Measurements from ENCODE around the gene LMF1.

DNA sequence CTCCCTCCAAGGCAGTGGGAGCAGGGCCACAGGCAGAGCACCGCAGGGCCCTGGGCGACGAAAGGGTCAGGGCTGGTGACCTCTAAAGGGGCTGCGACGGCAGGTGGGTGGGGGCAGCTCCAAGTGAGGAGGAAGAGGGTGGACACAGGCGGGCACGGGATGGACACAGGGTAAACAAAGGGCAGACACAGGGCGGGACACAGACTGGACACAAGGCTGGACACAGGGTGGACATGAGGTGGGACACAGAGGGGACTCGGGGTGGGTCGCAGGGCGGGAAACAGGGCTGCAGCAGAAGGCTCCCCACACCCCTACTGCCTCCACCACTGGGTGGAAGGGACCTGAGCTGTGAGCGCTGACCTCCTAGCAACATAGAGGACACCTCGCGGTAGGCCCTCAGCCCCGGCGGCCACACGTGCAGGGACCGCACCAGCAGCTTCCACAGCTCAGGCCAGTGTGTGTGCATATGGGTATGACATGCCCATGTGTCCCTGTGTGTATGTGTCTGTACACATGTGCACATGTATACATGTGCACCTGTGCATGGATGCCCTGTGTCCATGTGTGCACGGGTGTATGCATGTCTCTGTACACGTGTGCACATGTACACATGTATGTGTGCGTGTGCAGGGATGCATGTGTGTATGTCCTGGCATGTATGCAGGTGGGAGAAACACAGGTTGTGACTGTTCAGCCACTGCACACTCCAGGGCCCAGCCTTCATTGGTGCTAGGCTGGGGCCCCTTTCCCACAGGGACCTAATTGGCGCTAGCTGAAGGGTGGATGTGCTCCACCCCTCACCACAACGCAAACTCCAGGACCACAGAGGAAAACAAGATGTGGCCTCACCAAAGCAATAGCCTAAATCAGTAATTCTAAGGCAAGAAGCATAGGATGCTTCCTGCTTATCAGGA is 7.6 kb downstream of the LMF1 start:
- TF ChIP-seq CTCF (conservative IDR thresholded peaks at IDR 0.05 in 1 of 2, IDR thresholded peaks at IDR 0.05 in 1 of 2; ENCODE audit: extremely low read depth in 1 of 2, insufficient read depth in 1 of 2, low read depth in 1 of 2, low read length in 2 of 2) (no peak), EZH2 (IDR thresholded peaks at IDR 0.05; ENCODE audit: borderline replicate concordance, low read length) (no peak)

Measured in mammary epithelial cell (primary cell).